Diencephalon (tissue), 1 donor: ENCODE data around the gene SCAMP2. TPM values are rescaled to one million over a fixed set of nuclear protein-coding genes. Genes with fewer than 3 reads are reported as not detected.

ENCODE experiments used
- small RNA-seq: library from RNA; depleted of rRNA; stranded (forward); fragments of <200 nt; gene quantifications from one replicate; pipeline ENCODE3, GENCODE V24; 2014
- total RNA-seq: library from RNA; depleted of rRNA; stranded (reverse); fragments of >200 nt; gene quantifications from one replicate; pipeline ENCODE4 v1.2.3, GENCODE V29; 2014

Gene SCAMP2
- 12.2 TPM for total RNA-seq

DNA sequence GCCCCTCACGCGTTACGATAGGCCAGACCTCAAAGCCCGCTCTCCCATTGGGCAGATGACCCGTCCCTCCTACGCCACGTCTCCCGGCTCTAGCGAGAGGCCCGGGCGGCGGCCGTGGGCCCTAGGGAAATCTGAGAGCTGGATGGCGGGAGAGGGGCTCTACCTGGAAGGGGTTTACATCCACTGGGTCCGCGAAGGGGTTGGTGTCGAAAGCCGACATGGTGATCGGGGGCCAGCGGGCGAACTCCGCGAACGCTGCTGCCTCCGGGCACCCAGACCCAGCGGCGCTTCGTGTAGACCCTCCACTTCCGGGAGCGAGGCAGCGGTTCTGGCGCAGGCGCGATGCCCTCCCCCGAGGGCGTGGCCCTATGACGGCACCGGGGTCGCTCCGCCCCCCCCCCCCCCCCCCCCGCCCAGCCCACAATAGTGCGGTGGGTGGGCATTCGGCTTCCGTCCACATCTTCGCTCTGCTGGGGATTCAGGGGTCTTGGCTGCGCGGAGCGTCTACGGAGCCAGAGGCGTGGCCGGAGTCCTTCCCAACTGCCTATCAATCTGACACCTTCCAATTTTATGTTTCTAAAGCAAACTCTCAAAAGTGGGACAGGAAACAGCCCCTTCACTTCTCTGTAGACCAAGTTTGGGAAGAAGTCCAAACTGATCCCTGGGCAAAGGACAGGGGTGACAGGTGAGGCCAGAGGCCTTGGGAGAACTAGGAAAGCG is at the start of gene SCAMP2:
TSS of gene SCAMP2 (minus strand) at position 330 of the 720 bp plus-strand sequence. CDS start at position 220, 110 bp downstream.

GRCh38 chr15:74906450-74907162 is 33.4 kb upstream of the SCAMP2 start, which contains the start of gene FAM219B:
Gene FAM219B (minus strand): TSS chr15:74906851. CDS start chr15:74906800, 51 bp downstream.

GRCh38 chr15:74889883-74890664 is 16.9 kb upstream of the SCAMP2 start, which contains the start of gene MPI:
Gene MPI (plus strand): TSS chr15:74890042. CDS start chr15:74890074, 32 bp downstream.

GRCh38 chr15:74842581-74843444 is 30.4 kb downstream of the SCAMP2 start, which contains the start of gene ULK3:
Gene ULK3 (minus strand): TSS chr15:74843156. CDS start chr15:74843105, 51 bp downstream.

GRCh38 chr15:74826364-74826819 is 46.8 kb downstream of the SCAMP2 start, which contains the start of gene CPLX3:
Gene CPLX3 (plus strand): TSS chr15:74826627. CDS start chr15:74826704, 77 bp downstream.

DNA sequence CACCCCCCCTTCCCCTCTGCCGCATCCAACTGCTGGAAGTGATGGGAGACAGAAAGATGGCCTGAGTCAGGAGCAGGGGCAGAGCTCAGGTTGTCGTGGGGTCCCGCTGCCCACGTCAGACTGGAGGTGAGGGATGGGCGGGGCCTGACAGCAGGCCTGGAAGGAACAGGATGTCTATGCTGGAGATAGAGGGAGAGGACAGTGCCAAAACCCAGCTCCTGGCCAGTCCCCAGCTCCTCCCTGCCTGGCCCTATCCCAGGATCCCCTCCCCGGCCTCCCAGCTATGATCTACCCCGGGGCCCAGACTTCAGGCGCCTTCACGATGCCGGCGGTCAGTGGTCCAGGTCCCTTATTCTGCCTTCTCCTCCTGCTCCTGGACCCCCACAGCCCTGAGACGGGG is 60.6 kb downstream of the SCAMP2 start, which contains the start of gene LMAN1L:
TSS of gene LMAN1L (plus strand) at position 303 of the 400 bp plus-strand sequence. CDS start at position 323, 20 bp downstream.

Small RNA genes within 50 kb of the gene (small RNA-seq; reads per million reads assigned to genes)
- gene CPLX3 (not detected), gene MIR6882 (0.56 reads per million, percentile 59 among the genes with 10 or more reads in this experiment)

Other genes with a start within 250 kb of the SCAMP2 start
- gene EDC3, start 177.3 kb downstream of the SCAMP2 start, total RNA-seq, result 16.1 TPM
- gene CYP1A1, start 147.8 kb downstream of the SCAMP2 start, total RNA-seq, result 0.23 TPM
- gene CYP1A2, start 124.5 kb downstream of the SCAMP2 start, total RNA-seq, result not detected
- gene CSK, start 91.3 kb downstream of the SCAMP2 start, total RNA-seq, result 37.4 TPM
- gene LMAN1L, start 60.5 kb downstream of the SCAMP2 start, total RNA-seq, result not detected
- gene CPLX3, start 46.7 kb downstream of the SCAMP2 start, total RNA-seq, result 0.92 TPM
- gene ULK3, start 30.2 kb downstream of the SCAMP2 start, total RNA-seq, result 47.5 TPM
- 38.1 TPM for gene MPI, start 16.7 kb upstream of the SCAMP2 start, total RNA-seq
- 65.5 TPM for gene FAM219B, start 33.5 kb upstream of the SCAMP2 start, total RNA-seq
- 91.1 TPM for gene COX5A, start 64.7 kb upstream of the SCAMP2 start, total RNA-seq
- gene RPP25, start 83.4 kb upstream of the SCAMP2 start, total RNA-seq, result 8.1 TPM
- gene SCAMP5, start 122.2 kb upstream of the SCAMP2 start, total RNA-seq, result 82.1 TPM
- 4.4 TPM for gene PPCDC, start 150.2 kb upstream of the SCAMP2 start, total RNA-seq